Measurements from ENCODE around the gene AP5B1.

GRCh38 chr11:65810046-65810868 is 29.5 kb upstream of the AP5B1 start:
- TF ChIP-seq POLR2A (IDR thresholded peaks at IDR 0.05) (no peak), CTCF (IDR thresholded peaks at IDR 0.05) (no peak), POLR2AphosphoS5 (IDR thresholded peaks at IDR 0.05) (no peak)
